Stimulated activated CD4-positive, alpha-beta T cell treated with anti-CD3 and anti-CD28 coated beads, TNF-alpha, amount 100 ng/mL, for 1 hour (primary cell): ENCODE measurements around the gene NFATC4.
"Not testable (repeated sequence)": the region's sequence is repeated elsewhere in the genome, so short reads cannot be mapped to it uniquely, and the experiment has no call there.

Source experiments
- DNase-seq, 3 donors: peaks; one replicate each; pipeline ENCODE4 v3.0.0-alpha.2; 2020; ENCODE audit warnings: low read depth in 3 of 3, low spot score in 1 of 3

The NFATC4 gene

DNA sequence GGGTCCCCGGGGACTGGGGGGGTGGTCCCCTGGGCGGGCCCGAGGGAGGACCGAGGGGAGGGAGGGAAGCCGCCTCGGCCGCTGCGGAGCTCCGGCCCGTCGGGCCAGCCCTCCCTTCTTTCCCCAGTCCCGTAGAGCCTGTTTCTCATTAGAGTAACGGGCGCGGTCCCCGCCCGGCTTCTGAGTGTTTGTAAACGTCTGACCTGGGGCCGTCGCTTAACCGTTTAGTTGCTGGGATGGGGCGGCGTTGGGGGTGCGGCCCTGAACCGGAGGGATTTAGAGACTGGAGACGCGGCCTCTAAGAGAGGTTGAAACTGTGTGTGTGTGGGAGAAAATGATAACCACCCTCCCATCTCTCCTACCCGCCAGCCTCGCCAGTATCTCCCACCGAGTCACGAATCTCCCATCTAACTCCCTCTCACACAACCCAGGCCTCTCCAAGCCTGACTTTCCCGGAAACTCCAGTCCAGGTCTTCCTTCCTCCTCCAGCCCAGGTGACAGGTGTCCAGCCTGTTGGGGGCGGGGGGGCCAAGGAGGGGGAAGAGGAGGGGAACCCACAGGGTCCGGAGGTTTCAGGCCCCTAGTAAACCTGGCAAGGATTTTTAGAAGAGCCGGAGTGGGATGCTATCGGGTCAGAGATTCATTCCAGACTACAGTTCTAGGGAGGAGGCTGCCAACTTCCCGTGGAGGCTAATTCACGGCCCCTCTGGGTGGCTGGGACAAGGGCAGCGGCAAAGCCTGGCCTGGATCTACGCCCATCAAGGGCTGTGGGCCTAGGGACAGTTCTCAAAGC lies 1.1 kb upstream of the NFATC4 start:
- peak in 1 of 3 donors; percentile 3 for DNase-seq

- no peak for DNase-seq
Observed at GRCh38 chr14:24368212-24368561, 203 bp downstream of the NFATC4 start.

DNA sequence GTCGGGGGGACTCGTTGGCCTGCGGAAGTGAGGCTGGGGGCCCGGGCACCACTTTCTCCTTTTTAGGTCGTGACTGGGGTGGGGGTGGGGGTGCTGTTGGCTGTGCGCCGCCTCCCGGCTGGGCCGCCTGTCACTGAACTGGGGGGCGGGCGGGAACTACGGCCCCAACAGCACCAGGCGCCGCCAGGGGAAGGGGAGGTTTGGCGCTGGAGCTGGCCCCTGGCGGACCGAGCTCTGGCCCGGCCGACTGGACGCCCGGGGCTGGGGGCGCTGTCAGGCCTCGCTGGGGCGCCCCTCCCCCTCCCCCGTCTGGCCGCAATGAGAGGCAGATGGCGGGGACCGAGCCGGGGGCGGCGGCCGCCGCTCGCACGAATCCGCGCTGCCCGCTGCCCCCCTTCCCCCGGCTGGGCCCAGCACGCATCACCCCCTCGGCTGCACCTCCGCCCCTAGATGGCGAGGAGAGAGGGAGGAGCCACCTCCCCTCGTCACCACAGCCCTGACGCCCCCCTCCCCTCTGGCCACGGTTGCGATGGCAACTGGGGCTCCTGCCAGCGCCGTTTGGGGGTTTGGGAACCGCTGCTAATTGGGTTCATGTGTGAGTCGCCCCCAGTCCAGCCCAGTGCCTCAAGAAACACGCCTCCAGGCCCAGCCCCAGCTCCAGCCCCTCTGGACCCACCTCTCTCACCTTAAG lies 723 bp downstream of the NFATC4 start:
- no peak for DNase-seq

GRCh38 chr14:24369463-24369862 lies 1.5 kb downstream of the NFATC4 start:
- DNase-seq: no peak

- DNase-seq: no peak
Observed at GRCh38 chr14:24369907-24370687, 2.1 kb downstream of the NFATC4 start.

DNA sequence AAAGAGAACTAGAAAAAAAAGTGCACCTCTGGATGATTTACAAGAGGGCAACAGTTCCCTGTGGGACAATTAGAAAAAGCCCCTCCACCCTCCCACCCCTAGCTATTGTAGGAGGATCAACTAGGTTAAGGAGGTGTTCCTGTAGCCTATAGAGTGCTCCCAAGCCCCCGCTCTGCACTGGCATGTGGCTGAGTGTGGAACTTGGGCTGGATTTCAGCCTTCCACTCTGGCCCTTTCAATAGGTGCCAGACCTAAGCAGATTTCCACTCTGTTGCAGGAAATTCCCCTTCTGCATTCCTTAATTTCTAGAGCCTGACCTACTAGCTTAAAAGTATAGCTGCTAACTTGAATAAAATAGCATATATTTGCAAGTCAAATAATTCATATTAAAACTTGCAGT lies 2.8 kb downstream of the NFATC4 start:
- DNase-seq: no peak

- not testable (repeated sequence) for DNase-seq
Observed at GRCh38 chr14:24371605-24372004, 3.6 kb downstream of the NFATC4 start.

- DNase-seq: no peak
Observed at GRCh38 chr14:24372701-24373416, 4.9 kb downstream of the NFATC4 start.

GRCh38 chr14:24376448-24377070 lies 8.6 kb downstream of the NFATC4 start:
- no peak for DNase-seq

GRCh38 chr14:24377126-24377525 lies 9.1 kb downstream of the NFATC4 start:
- no peak for DNase-seq

GRCh38 chr14:24377657-24378056 lies 9.7 kb downstream of the NFATC4 start:
- DNase-seq: no peak

- no peak for DNase-seq
Observed at GRCh38 chr14:24378327-24378726, 10.3 kb downstream of the NFATC4 start.

DNA sequence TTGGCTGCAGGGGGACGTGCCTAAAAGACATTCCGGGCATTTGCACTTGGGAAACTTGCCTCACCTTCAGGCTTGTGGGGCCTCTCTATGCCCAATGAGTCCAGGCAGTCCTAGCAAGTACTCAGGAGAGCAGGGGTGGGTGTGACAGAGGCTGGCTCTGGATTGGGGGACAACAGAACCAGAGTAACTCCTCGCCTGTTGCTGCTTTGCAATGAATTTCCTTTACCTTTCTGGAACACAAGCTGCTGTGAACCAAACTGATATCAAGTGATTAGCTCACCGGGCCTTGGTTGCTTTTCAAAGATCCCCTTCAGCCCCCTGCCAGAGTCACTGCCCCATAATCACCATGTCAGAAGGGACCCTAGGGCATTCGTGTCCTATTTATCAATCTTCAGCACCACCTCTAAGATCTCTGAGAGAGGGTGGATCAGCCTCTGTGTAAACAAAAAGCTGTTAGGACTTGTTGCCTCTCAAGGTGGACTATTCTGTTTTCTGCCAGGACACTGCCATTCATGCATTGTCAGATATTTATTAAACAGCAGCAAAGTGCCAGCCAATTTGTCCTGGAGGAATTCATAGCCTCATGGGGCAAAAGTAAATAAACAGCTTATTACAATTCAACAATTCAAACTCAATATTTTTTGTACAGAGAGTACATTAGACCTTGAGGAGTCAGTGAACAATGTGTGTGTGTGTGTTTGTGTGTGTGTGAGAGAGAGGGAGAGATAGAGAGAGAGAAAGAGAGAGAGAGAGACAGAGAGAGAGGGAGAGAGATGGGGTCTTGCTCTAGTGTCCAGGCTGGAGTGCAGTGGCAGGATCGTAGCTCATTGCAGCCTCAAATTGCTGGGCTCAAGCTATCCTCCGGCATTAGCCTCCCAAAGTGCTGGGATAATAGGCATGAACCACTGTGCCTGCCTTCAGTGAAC lies 11.3 kb downstream of the NFATC4 start:
- DNase-seq: no peak

- DNase-seq: no peak
Observed at GRCh38 chr14:24379907-24380730, 12.1 kb downstream of the NFATC4 start.

GRCh38 chr14:24381363-24382063 lies 13.5 kb downstream of the NFATC4 start:
- DNase-seq: no peak

GRCh38 chr14:24382064-24382371 lies 14.0 kb downstream of the NFATC4 start:
- no peak for DNase-seq

DNA sequence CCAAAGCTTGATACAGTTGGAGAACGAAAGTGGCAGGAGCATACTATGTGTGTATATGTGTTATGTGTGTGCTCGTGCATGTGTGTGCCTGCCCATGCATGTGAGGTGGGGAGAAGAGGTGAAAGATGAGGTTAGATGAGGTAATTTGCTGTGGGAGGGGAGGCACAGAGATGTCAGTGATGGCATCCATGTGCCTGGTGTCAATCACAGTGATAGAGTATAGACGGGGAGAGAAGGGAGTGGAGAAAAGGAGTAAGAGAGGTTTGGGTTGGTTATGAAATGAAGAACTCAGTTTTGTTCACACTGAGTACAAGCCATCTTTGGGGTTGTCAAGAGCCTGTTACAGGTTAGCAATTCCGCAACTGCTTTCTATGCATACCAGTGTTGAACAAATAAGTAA lies 16.2 kb downstream of the NFATC4 start:
- no peak for DNase-seq

DNA sequence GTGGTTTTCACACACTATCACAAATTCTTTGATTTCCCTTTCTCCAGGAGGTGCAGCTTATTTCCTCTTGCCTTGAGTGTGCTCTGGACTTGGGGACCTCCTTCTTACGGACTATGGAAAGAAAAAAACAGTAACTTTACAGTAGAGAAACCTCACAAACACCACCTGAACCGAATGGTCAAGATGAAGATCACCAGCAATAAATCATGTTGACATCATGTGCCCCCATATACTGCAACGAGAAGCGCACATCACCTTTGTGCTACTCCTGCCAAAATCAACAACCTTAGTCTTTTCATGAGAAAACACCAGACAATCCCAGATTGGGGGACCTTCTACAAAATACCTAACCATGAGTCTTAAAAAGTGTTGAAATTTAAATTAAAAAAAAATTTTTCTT lies 17.5 kb downstream of the NFATC4 start:
- DNase-seq: no peak

DNA sequence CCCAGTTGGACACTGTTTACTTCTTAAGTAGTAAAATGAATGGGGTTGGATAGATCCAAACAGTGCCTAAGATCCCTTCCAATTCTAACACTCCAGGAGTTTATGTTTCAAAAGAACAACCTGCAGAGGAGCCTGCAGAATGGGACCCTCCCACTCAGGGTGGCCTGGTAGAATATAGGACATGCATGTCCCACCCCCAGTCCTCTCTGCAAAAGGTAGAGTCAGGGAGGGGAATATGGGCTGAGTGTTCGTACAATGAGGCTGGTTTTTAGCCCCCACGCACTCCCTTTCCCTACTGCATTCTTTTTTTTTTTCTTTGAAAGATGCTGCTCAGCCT lies 19.0 kb downstream of the NFATC4 start:
- DNase-seq: no peak
